Peyer's patch (tissue), 4 donors: ENCODE results near the gene CDH4. TPM values are rescaled to one million over a fixed set of nuclear protein-coding genes. Genes with fewer than 3 reads are reported as not detected.

Experiments
- DNase-seq, 3 donors: peaks; one replicate each; pipeline ENCODE4 v3.0.0-alpha.2; 2017 to 2019
- H3K27ac ChIP-seq, 4 donors: fragments of 200-600 bp; sonication (generic); one replicate each; pipeline ENCODE4 v1.5.1; 2016 to 2019
- H3K27me3 ChIP-seq, 2 donors: fragments of 200-600 bp; sonication (generic); one replicate each; pipeline ENCODE4 v1.5.1; 2019
- H3K36me3 ChIP-seq, 3 donors: fragments of 200-600 bp; sonication (generic); one replicate each; pipeline ENCODE4 v1.5.1; 2016 to 2019
- H3K4me1 ChIP-seq, 4 donors: fragments of 200-600 bp; sonication (generic); one replicate each; pipeline ENCODE4 v1.5.1; 2016 to 2019
- H3K4me3 ChIP-seq, 4 donors: fragments of 200-600 bp; sonication (generic); 1 replicate in 3 of 4; 2 replicates in 1 of 4; pipeline ENCODE4 v1.5.1; 2016 to 2019; ENCODE audit warnings: mild to moderate bottlenecking in 1 of 4
- H3K9me3 ChIP-seq, 4 donors: fragments of 200-600 bp; sonication (generic); one replicate each; pipeline ENCODE4 v1.5.1; 2016 to 2019; ENCODE audit warnings: mild to moderate bottlenecking in 1 of 4
- POLR2A ChIP-seq, 2 donors: fragments of 450-650 bp; IDR thresholded peaks; one replicate each; pipeline ENCODE4 v1.5.1; 2017; ENCODE audit warnings: antibody characterized with exemption in 2 of 2, mild to moderate bottlenecking in 2 of 2, moderate library complexity in 2 of 2
- total RNA-seq, 4 donors: library from RNA; depleted of rRNA; stranded (reverse); fragments of >200 nt; gene quantifications; one replicate each; pipeline ENCODE4 v1.1.0, GENCODE V29; 2016
- TF ChIP-seq, protein P1 (sequence below), 6 experiments: fragments of 450-650 bp in 4 of 6; fragments of 200-600 bp in 2 of 6; sonication (generic) in 1 of 6; IDR thresholded peaks; one replicate each; pipeline ENCODE4 v1.5.1; 2017 to 2019; ENCODE audit warnings: antibody characterized with exemption in 6 of 6, mild to moderate bottlenecking in 3 of 6, moderate library complexity in 1 of 6

The CDH4 gene
- total RNA-seq, 4 donors from 2014 or later: 0.27 TPM; not detected in 3

DNA sequence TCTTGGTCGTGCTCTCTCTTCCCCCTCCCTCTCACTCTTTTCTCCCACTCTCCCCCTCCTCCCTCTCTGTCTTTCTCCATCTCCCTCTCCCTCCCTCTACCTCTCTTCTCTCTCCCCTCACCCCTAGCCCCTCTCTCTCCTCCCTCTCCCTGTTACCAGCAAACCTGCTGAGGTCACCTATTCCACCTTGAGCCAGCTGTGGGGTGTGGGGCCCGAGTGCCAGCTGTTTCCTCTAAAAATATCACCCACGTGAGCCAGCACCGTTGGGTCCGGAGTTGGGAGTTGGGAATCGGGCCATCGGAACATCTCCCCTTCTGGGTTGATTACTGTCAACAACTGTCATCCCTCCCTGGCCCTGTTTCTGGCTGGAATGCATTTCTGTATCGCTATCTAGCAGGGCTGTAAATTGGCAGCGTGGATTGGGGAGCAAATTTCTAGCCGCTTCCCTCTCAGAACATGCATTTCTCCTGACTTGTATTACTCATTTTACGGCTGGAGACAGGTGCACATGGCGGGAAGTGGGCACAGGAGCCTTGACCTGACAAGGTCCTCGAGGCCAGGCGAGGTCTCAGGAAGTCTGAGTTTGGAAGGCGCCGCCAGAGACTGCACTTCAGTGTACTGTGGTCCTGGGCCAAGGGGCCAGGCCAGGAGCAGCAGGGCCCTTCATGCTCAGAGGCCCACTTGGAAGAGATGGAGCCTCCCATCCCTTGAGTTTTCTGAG lies 165.3 kb downstream of the CDH4 start:
- no peak for TF ChIP-seq POLR2A (IDR thresholded peaks at IDR 0.05)
- TF ChIP-seq, protein P1, sequence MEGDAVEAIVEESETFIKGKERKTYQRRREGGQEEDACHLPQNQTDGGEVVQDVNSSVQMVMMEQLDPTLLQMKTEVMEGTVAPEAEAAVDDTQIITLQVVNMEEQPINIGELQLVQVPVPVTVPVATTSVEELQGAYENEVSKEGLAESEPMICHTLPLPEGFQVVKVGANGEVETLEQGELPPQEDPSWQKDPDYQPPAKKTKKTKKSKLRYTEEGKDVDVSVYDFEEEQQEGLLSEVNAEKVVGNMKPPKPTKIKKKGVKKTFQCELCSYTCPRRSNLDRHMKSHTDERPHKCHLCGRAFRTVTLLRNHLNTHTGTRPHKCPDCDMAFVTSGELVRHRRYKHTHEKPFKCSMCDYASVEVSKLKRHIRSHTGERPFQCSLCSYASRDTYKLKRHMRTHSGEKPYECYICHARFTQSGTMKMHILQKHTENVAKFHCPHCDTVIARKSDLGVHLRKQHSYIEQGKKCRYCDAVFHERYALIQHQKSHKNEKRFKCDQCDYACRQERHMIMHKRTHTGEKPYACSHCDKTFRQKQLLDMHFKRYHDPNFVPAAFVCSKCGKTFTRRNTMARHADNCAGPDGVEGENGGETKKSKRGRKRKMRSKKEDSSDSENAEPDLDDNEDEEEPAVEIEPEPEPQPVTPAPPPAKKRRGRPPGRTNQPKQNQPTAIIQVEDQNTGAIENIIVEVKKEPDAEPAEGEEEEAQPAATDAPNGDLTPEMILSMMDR (IDR thresholded peaks at IDR 0.05): no peak
- no peaks in the 10 kb centered on the region for H3K4me1 ChIP-seq
- no peak for DNase-seq
- H3K4me3 ChIP-seq: no peak overlapping the region
- no peaks in the 10 kb centered on the region for H3K9me3 ChIP-seq
- H3K27me3 ChIP-seq: no peaks in the 10 kb centered on the region
- H3K36me3 ChIP-seq: no peaks in the 10 kb centered on the region
- H3K27ac ChIP-seq: no peak overlapping the region

DNA sequence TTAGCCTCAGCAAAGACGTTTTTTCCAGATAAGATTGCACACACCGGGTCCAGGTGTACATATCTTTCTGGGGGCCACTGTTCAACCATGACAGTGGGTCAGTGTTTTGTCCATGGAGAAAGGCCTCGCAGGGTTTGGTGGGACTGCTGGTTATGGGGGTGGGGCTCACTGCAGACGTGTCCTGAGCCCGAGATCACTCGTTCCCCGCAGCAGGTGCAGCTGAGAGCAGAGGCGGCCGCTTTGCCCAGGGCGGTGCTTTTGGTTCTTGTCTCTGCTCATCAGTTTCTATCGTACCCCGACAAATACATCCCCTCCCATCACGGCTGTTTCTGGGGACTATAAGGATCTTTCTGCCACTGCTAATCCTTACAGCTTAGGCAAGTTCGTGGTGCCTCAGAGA lies 166.9 kb downstream of the CDH4 start:
- no peak for TF ChIP-seq POLR2A (IDR thresholded peaks at IDR 0.05)
- TF ChIP-seq, protein P1 (IDR thresholded peaks at IDR 0.05): no peak
- no peak overlapping the region for H3K4me3 ChIP-seq
- H3K4me1 ChIP-seq: no peaks in the 10 kb centered on the region
- H3K27ac ChIP-seq: no peak overlapping the region
- no peaks in the 10 kb centered on the region for H3K27me3 ChIP-seq
- H3K9me3 ChIP-seq: no peaks in the 10 kb centered on the region
- no peak for DNase-seq
- no peaks in the 10 kb centered on the region for H3K36me3 ChIP-seq

- H3K36me3 ChIP-seq: no peaks in the 10 kb centered on the region
- H3K27ac ChIP-seq: no peak overlapping the region
- DNase-seq: no peak
- TF ChIP-seq, protein P1 (IDR thresholded peaks at IDR 0.05): no peak
- no peak for TF ChIP-seq POLR2A (IDR thresholded peaks at IDR 0.05)
- H3K4me1 ChIP-seq: no peaks in the 10 kb centered on the region
- no peaks in the 10 kb centered on the region for H3K27me3 ChIP-seq
- no peak overlapping the region for H3K4me3 ChIP-seq
- no peaks in the 10 kb centered on the region for H3K9me3 ChIP-seq
Observed at GRCh38 chr20:61419501-61419900, 167.4 kb downstream of the CDH4 start.

- DNase-seq: no peak
- H3K36me3 ChIP-seq: no peaks in the 10 kb centered on the region
- no peaks in the 10 kb centered on the region for H3K9me3 ChIP-seq
- TF ChIP-seq, protein P1 (IDR thresholded peaks at IDR 0.05): no peak
- TF ChIP-seq POLR2A (IDR thresholded peaks at IDR 0.05): no peak
- H3K4me3 ChIP-seq: no peak overlapping the region
- H3K4me1 ChIP-seq: no peaks in the 10 kb centered on the region
- H3K27me3 ChIP-seq: no peaks in the 10 kb centered on the region
- H3K27ac ChIP-seq: no peak overlapping the region
Observed at GRCh38 chr20:61420056-61420455, 168.0 kb downstream of the CDH4 start.

DNA sequence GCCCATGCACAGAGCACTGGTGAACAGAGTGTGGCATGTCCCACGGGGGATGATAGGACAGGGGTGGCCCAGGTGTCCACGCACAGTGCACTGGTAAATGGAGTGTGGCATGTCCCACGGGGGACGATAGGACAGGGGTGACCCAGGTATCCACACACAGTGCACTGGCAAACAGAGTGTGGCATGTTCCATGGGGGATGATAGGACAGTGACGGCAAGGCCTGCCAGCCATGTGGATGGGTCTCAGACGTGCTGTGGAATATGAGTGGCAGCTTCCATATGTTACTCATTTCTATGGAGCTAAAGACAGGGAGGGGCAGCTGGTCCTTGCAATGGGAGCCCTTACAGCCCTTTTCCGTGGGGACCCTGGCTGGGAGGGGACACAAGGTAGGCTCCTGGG lies 168.7 kb downstream of the CDH4 start:
- H3K4me3 ChIP-seq: no peak overlapping the region
- TF ChIP-seq, protein P1 (IDR thresholded peaks at IDR 0.05): no peak
- no peak for TF ChIP-seq POLR2A (IDR thresholded peaks at IDR 0.05)
- no peaks in the 10 kb centered on the region for H3K9me3 ChIP-seq
- no peak for DNase-seq
- no peak overlapping the region for H3K27ac ChIP-seq
- no peaks in the 10 kb centered on the region for H3K36me3 ChIP-seq
- no peaks in the 10 kb centered on the region for H3K4me1 ChIP-seq
- H3K27me3 ChIP-seq: no peaks in the 10 kb centered on the region
